HG02938 (cell line): Measurements from ENCODE around the gene TMEM47.

Experiments used
- ATAC-seq: cut with Tn5 transposase; IDR thresholded peaks from one replicate; pipeline ENCODE4 v1.9.1; 2021; ENCODE audit warnings: mild to moderate bottlenecking, moderate library complexity; ENCODE audit not compliant: unreplicated experiment

TMEM47 gene

DNA sequence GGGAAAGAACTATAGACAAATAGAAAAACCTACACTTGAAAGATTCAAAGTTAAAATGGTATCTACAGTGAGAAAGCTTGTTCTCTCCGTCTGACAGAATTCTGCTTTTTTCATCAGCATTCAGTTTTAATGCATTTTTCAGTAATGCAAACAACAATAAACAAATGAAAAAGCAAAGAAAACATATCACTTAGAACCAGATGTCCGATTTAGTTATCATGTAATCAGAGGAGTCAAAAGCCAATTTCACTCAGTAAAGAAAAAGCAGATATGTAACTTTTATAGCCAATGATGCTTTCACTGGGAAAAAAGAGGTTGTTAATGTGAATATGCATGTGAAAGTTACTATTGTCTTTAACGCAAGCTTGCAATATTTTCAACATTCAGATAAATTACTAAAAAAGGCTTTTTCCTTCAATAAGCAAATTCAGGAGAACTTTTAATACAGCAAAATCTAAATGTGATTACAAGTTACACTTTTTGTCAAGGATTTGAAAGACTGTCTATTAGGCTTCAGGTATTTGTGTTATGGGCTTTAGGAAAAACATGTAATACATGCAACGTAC, 70.7 kb downstream of the TMEM47 start:
- ATAC-seq: no peak

DNA sequence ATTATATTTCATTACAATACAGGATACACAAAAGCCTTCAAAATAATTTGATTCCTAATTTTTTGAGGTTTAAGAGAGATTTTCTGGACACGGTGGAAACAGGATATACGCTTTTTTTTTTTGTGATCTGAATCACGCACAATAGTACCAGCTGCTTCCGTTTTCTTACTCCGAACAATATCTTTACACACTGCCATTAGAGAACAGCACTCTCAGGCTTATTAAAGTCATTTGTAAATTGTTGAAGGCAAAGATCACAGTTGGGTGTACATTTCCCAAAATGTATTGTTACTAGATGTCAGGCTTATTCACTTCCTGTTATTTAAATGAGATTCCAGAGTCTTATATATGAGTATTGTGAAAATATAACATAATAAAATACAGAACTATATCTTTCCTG, 71.5 kb downstream of the TMEM47 start:
- ATAC-seq: no peak

DNA sequence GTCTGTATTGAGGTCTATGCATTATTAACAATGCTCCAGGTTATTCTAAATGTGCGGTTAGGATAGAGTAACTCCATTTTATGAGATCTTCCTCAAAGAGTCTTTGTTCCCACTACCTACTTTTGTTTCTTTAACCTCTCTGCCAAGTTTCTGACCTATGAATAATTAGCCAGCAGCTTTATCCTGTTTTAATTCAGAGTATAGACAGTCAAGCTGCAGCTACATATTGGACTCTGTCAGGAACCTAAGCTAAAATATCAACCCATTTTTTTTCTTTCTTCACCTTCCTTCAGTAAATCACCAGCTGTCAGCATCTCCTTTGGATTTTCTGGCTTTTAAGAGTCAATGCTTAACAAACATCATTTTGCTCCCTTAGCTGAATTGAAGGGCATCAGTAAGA, 72.3 kb downstream of the TMEM47 start:
- no peak for ATAC-seq

DNA sequence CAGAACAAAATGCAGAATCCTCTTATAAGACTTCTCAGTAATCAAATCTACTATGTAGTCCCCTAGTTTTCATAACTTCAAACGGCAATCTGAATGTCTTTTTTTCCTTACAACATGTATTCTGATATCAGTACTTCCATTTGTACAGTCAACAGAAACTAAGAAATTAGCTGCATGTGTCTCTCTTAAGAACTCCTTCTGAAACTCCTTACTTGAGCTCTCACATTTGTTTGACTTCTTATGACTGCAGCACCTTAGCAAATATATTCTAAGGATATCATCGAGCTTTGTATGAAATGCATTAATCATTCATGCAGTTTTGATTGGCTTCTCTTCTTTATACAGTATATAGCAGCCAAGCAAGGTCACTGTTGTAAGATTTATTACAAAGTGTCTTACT, 77.0 kb downstream of the TMEM47 start:
- ATAC-seq: no peak

DNA sequence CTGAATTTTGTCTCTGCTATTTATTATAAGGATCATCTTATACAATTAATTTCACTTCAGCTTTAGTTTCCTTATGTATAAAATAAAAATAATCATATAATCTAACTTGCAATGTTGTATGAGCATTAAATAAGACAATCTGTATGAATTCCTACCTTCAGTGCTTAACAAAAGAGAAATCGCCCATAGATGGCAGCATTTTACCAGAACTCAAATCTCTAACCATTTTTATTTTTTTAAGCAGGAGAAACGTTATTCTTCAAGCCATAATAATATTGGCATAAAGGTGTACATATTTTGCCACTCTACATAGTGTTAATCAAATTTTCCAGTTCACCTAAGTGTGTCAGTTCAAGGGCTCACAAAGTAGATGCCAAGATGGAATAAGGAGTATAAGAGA, 78.8 kb downstream of the TMEM47 start:
- no peak for ATAC-seq
